GM20000 (cell line): Measurements from ENCODE around the gene COL20A1.
A peak's percentile ranks its signal among the peaks of the same experiment; 100 is the strongest.

ENCODE experiments used
- DNase-seq: peaks from one replicate; pipeline ENCODE4 v3.0.0; 2012; ENCODE audit warnings: low spot score
- CTCF ChIP-seq: IDR thresholded peaks from 2 replicates; pipeline ENCODE4 v1.5.1; 2012; ENCODE audit warnings: mild to moderate bottlenecking, control low read depth; ENCODE audit errors: extremely low read depth, missing control alignments

The COL20A1 gene

DNA sequence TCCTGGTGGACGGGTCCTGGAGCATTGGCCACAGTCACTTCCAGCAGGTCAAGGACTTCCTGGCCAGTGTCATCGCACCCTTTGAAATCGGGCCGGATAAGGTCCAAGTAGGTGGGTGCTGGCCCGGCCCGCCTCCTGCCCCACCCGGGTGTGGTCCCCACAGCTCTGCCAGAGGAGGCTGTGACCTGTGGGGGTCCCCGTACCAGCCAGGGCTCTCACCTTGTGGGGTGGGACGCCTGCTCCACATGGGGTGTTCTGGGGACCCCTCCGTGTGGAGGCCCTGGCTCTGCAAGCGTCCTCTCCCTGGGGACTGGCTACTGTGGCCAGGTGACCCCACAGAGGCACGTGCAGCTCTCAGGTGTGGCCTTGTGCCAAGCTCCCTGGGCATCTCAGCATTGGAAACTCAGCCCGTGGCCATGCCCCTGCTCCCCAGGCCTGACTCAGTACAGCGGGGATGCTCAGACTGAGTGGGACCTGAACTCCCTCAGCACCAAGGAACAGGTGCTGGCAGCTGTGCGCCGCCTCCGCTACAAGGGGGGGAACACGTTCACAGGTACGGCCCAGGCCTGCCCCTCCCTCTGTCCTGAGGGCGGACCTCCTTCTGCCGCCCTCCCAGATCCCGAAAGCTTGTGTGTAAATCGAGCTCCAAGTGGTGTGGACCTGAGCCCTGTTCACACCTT, 14.7 kb downstream of the COL20A1 start:
- TF ChIP-seq CTCF = no peak
- DNase-seq = no peak

- TF ChIP-seq CTCF = no peak
- no peak for DNase-seq
Measured at GRCh38 chr20:63308218-63308911, 15.4 kb downstream of the COL20A1 start.

DNA sequence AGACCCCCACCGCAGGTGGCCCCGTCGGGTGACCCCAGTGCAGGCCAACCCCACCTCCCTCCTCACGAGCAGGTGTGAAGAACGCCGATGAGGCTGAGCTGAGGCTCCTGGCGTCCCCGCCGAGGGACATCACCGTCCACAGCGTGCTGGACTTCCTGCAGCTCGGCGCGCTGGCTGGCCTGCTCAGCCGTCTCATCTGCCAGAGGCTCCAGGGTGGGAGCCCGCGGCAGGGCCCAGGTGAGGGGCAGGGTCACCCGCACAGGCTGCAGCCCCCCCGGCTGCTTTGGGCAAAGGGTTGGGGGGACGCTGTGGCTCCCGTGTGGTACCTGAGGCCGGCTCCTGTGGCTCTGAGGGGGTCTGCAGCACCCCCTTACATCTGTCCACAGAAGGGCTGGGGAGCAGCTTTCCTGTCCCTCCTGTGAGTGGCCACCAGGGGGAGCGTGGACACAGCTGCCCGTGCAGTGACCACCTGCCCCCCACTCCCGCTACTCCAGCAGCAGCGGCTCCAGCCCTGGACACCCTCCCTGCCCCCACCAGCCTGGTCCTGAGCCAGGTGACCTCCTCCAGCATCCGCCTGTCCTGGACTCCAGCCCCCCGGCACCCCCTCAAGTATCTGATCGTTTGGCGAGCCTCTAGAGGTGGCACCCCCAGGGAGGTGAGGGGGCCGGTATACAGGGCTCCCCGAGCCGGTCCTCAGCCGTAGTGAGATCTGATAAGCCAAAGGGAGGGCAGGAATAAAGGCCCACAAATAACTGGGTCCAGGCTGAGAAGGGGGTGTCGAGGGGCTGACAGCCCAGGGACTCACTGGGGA, 16.5 kb downstream of the COL20A1 start:
- peak; percentile 55 for TF ChIP-seq CTCF
- DNase-seq = peak; percentile 77

DNA sequence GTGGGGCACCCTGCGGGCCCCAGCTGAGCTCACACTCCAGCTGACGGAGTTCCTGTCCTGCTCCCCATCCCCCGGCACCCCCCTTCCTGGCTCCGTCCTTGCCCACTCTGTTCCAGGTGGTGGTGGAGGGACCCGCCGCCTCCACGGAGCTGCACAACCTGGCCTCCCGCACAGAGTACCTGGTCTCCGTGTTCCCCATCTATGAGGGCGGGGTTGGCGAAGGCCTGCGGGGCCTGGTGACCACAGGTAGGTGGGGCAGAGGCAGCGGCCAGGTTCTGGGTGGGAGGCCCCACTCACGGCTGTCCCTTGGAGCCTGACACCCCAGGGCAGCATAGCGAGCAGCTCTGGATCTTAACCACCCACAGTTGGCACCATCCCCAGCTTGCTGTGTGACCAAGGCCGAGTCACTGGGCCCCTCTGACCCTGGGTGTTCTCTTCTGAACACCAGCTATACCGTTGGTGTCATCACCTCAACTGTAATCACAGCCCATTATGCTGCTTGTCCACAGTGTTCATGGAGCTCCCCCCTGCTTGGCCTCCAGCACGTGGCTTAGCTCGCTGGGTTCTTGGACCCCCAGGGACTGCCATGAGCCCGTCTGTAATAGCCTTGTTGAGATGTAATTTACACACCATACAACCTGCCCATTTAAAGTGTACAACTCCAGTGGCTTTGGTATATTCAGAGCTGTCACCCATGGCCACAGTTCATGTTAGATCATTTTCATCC, 17.4 kb downstream of the COL20A1 start:
- TF ChIP-seq CTCF = no peak
- DNase-seq = no peak

- DNase-seq = no peak
- no peak for TF ChIP-seq CTCF
Measured at GRCh38 chr20:63311186-63311832, 18.3 kb downstream of the COL20A1 start.

DNA sequence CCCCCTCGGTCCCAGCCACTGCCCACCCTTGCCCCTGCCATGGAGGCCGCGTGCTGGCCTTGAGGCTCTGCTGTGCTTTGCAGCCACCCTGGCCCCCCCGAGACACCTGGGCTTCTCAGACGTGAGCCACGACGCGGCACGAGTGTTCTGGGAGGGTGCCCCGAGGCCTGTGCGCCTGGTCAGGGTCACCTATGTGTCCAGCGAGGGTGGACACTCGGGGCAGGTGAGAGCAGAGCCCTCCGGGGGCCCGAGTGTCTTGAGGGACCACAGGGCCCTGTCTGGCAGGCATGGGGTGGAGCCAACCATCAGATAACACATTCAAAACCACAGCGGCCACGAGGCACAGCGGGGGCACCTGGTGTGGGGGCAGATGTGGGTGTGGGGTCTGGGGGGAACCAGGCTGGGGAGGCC, 18.9 kb downstream of the COL20A1 start:
- no peak for TF ChIP-seq CTCF
- no peak for DNase-seq
